Endodermal cell (in vitro differentiated cells): ENCODE data around the gene SORCS2. TPM values are rescaled to one million over a fixed set of nuclear protein-coding genes. Genes with fewer than 3 reads are reported as not detected.

Experiments
- DNase-seq: peaks from one replicate; pipeline ENCODE4 v3.0.0-alpha.2; 2017
- H3K27ac ChIP-seq: 2 replicates; pipeline ENCODE4 v1.5.1; 2013; ENCODE audit warnings: mild to moderate bottlenecking, low read depth, low read length, moderate library complexity
- H3K27me3 ChIP-seq: 2 replicates; pipeline ENCODE4 v1.6.1; 2013; ENCODE audit warnings: mild to moderate bottlenecking, low read length, moderate library complexity; ENCODE audit not compliant: insufficient read depth, control insufficient read depth, poor library complexity, severe bottlenecking
- H3K36me3 ChIP-seq: 2 replicates; pipeline ENCODE4 v1.7.0; 2013; ENCODE audit warnings: mild to moderate bottlenecking, low read length, moderate library complexity; ENCODE audit not compliant: control insufficient read depth, insufficient read depth
- H3K4me1 ChIP-seq: one replicate; pipeline ENCODE4 v1.7.0; 2013; ENCODE audit warnings: low read length; ENCODE audit not compliant: control insufficient read depth, insufficient read depth
- H3K4me3 ChIP-seq: 2 replicates; pipeline ENCODE4 v1.5.1; 2013; ENCODE audit warnings: mild to moderate bottlenecking, low read length, moderate library complexity
- H3K9ac ChIP-seq: 2 replicates; pipeline ENCODE4 v1.6.1; 2013; ENCODE audit warnings: mild to moderate bottlenecking, low read length, moderate library complexity; ENCODE audit not compliant: poor library complexity, severe bottlenecking; ENCODE audit errors: extremely low read depth
- H3K9me3 ChIP-seq: 2 replicates; pipeline ENCODE4 v1.6.1; 2013; ENCODE audit warnings: mild to moderate bottlenecking, low read length, moderate library complexity; ENCODE audit not compliant: control insufficient read depth
- H3K27ac Mint-ChIP-seq: 2 replicates; pipeline ENCODE4 v1.8.0; 2020; ENCODE audit warnings: mixed read lengths
- H3K27me3 Mint-ChIP-seq: 2 replicates; pipeline ENCODE4 v1.8.0; 2021; ENCODE audit warnings: mild to moderate bottlenecking, mixed read lengths; ENCODE audit not compliant: insufficient read depth
- H3K36me3 Mint-ChIP-seq: 2 replicates; pipeline ENCODE4 v1.8.0; 2020; ENCODE audit warnings: low read depth, mixed read lengths
- H3K4me1 Mint-ChIP-seq: 2 replicates; pipeline ENCODE4 v1.8.0; 2020; ENCODE audit warnings: mixed read lengths
- H3K4me3 Mint-ChIP-seq: 2 replicates; pipeline ENCODE4 v1.8.0; 2020; ENCODE audit warnings: mild to moderate bottlenecking, moderate library complexity, mixed read lengths
- H3K9me3 Mint-ChIP-seq: 2 replicates; pipeline ENCODE4 v1.8.0; 2020; ENCODE audit warnings: mild to moderate bottlenecking, mixed read lengths
- WGBS, 2 experiments: methylation state at CpG; one replicate each; pipeline versions ENCODE4 v1.1.5 to v1.1.7; 2013; ENCODE audit warnings: missing lambda C conversion rate in 2 of 2, mixed read lengths in 1 of 2; ENCODE audit not compliant: insufficient coverage in 1 of 2, insufficient read length in 1 of 2; 5-methylcytosine and 5-hydroxymethylcytosine counted together
- total RNA-seq, 2 donors: library from RNA; stranded (reverse); fragmentation: NEBNext Ultra II Directional in 1 of 2; extraction: Animal tissue kit (Norgen Biotek cat#: 25700) in 1 of 2; gene quantifications; 2 replicates in 1 of 2; 3 replicates in 1 of 2; pipeline ENCODE4 v1.2.1, GENCODE V29; 2021
- TF ChIP-seq, protein P1 (sequence below): fragments of 200-600 bp; sonication (generic); conservative IDR thresholded peaks from 2 replicates; pipeline ENCODE4 v1.5.0; 2021; ENCODE audit warnings: antibody characterized with exemption, mild to moderate bottlenecking

SORCS2 gene
- total RNA-seq, 2 donors from 2014 or later: 1.4 to 1.9 TPM

DNA sequence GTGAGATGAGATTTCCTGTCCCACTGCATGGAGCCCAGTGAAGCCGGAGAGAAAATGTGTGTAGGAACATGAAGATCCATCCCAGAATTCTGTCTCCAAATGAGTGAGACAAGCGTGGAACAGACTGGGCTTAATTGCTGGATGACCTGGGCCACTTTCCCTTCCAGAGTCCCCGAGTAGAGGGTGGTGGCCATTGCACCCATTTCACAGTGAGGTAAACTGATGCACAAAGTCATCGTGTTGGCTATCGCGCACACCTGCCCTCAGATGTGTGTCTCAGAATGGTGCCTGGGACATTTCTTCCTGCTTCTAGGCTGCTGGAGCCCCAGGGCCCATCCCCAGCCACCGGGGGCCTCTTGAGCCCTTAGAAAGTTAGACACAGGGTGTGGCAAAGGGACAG lies 285.4 kb downstream of the SORCS2 start:
- Mint-ChIP-seq H3K9me3 (no peaks in the 10 kb centered on the region), H3K36me3 (no peaks in the 10 kb centered on the region), H3K4me3 (no peak overlapping the region), H3K27me3 (no peaks in the 10 kb centered on the region), H3K27ac (no peak overlapping the region), H3K4me1 (no peaks in the 10 kb centered on the region)
- H3K4me3 ChIP-seq: no peak overlapping the region
- H3K9ac ChIP-seq: no peak overlapping the region
- no peak overlapping the region for H3K27ac ChIP-seq
- no peaks in the 10 kb centered on the region for H3K27me3 ChIP-seq
- TF ChIP-seq, protein P1, sequence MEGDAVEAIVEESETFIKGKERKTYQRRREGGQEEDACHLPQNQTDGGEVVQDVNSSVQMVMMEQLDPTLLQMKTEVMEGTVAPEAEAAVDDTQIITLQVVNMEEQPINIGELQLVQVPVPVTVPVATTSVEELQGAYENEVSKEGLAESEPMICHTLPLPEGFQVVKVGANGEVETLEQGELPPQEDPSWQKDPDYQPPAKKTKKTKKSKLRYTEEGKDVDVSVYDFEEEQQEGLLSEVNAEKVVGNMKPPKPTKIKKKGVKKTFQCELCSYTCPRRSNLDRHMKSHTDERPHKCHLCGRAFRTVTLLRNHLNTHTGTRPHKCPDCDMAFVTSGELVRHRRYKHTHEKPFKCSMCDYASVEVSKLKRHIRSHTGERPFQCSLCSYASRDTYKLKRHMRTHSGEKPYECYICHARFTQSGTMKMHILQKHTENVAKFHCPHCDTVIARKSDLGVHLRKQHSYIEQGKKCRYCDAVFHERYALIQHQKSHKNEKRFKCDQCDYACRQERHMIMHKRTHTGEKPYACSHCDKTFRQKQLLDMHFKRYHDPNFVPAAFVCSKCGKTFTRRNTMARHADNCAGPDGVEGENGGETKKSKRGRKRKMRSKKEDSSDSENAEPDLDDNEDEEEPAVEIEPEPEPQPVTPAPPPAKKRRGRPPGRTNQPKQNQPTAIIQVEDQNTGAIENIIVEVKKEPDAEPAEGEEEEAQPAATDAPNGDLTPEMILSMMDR: no peak
- H3K4me1 ChIP-seq: no peaks in the 10 kb centered on the region
- WGBS, 2 experiments: 92 to 98% methylated on average over 4 to 7 of the region's 7 CpGs
- H3K9me3 ChIP-seq: no peaks in the 10 kb centered on the region
- H3K36me3 ChIP-seq: no peaks in the 10 kb centered on the region
- DNase-seq: no peak

DNA sequence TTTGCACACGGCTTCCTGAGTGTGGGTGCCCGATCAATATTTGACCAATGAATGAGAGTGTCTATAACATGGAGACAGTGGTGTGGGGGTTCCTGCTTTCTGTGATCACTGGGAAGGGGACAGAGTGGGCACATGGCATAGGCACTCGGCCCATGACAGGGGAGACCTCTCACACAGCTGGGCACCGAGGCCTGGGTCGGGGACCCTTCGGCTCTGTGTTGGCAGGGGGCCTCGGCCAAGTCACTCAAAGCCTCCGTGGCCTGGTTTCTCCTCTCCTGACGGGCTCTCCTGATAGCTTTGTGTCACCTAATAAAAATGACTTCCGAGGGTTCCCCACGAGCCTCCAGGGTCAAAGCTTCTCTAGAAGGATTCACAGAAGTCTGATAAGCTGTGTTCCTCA lies 286.3 kb downstream of the SORCS2 start:
- no peaks in the 10 kb centered on the region for H3K36me3 Mint-ChIP-seq
- Histone ChIP-seq H3K27ac (no peak overlapping the region), H3K4me3 (no peak overlapping the region), H3K27me3 (no peaks in the 10 kb centered on the region), H3K9ac (no peak overlapping the region), H3K9me3 (no peaks in the 10 kb centered on the region), H3K4me1 (no peaks in the 10 kb centered on the region), H3K36me3 (no peaks in the 10 kb centered on the region)
- no peak for DNase-seq
- no peaks in the 10 kb centered on the region for H3K4me1 Mint-ChIP-seq
- no peaks in the 10 kb centered on the region for H3K27me3 Mint-ChIP-seq
- WGBS, 2 experiments: 92 to 100% methylated on average over 6 to 11 of the region's 11 CpGs
- TF ChIP-seq, protein P1: no peak
- no peak overlapping the region for H3K4me3 Mint-ChIP-seq
- no peaks in the 10 kb centered on the region for H3K9me3 Mint-ChIP-seq
- H3K27ac Mint-ChIP-seq: no peak overlapping the region

DNA sequence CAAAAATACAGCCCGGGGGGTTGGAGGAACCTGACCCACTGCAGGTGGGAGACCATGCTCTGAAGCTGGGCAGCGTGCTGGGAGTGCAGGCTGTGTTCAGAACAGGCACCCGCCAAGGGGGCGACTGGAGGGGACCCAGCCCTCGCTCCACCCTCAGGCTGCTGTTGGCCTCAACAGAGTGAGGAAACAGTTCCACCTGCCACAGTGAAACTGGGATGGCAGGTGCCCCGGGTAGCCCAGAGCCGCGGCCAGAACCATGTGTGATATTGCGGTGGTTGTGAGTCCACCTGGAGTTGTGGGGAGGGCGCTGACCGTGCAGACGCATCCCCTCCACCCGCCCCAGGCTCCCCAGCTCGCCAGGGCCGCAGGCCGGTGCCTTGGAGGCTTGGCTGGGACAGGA lies 288.1 kb downstream of the SORCS2 start:
- Histone ChIP-seq H3K4me1 (no peaks in the 10 kb centered on the region), H3K9ac (no peak overlapping the region), H3K36me3 (no peaks in the 10 kb centered on the region), H3K9me3 (no peaks in the 10 kb centered on the region), H3K27me3 (no peaks in the 10 kb centered on the region), H3K27ac (no peak overlapping the region), H3K4me3 (no peak overlapping the region)
- H3K9me3 Mint-ChIP-seq: no peaks in the 10 kb centered on the region
- TF ChIP-seq, protein P1: no peak
- 91 to 92% methylated on average over 7 to 16 of the region's 16 CpGs for WGBS, 2 experiments
- H3K36me3 Mint-ChIP-seq: no peaks in the 10 kb centered on the region
- H3K27me3 Mint-ChIP-seq: no peaks in the 10 kb centered on the region
- H3K4me1 Mint-ChIP-seq: peaks cover 6% of the 10 kb centered on the region
- no peak overlapping the region for H3K4me3 Mint-ChIP-seq
- no peak for DNase-seq
- no peak overlapping the region for H3K27ac Mint-ChIP-seq
